Measurements from ENCODE around the gene COL9A3.

COL9A3 gene

DNA sequence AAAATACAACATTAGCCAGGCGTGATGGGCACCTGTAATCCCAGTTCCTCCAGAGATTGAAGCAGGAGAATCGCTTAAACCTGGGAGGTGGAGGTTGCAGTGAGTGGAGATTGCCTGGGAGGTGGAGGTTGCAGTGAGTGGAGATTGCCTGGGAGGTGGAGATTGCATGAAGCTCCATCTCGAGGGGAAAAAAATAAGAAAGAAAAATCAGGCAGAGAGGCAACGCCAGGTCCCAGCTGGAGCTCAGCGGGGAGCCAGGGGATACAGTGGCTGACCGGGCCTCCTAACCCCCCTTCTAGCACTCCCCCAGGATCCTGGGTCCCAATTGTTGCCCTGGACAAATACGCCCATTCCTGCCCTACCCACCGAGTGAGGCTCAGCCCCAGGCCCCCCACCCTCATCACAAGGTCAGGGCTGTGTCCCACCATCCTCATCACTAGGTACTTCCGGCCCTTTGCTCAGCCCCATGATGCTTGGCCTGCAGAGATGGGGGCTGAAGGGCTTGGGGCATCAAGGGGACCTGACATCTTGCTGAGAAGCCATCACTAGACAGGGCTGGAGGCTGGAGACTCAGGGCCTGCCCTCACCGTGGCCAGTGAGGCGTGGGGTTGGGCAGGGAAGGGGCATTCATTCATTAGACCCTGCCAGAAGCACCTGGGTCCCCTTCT is 10.3 kb upstream of the COL9A3 start:
- DNase-seq (ENCODE audit: insufficient read length, low spot score) (no peak), FAIRE-seq (no peak)
- TF ChIP-seq POLR2A (IDR thresholded peaks at IDR 0.05; ENCODE audit: low read depth, low read length), result no peak

DNA sequence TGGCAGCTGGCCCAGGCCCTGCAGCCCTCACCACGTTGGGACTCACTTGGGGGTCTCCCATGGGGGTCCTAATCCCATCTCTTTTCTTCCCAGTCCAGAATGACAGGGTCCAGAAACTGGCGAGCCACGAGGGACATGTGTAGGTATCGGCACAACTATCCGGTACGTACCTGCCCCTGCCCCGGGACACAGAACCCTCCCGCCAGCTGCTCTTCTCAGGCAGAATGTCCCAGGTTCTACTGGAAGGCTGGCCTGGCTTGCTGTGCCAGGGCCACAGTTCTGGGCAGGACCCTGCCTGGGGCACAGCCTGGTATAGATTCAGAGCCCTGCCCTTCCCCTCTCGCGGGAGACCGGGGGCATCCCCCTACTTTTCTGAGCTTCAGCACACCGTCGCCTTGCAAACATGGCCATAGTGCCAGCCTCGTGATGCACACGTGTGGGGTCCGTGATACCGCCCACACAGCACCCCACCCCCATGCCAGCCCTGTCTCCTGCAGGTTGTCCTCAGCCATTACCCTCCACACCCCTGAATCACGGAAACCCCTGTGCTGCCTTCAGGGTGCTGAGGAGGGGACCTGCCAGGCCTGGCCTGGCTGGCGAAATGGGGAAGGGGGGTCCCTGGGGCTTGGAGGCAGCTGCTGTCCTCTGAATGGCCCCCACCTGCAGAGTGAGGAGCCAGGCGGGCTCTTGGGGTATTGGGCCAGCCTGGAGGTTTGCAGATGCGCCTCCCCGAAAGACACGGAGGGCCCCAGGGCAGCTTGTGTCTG is 9.2 kb upstream of the COL9A3 start:
- FAIRE-seq (no peak), DNase-seq (ENCODE audit: insufficient read length, low spot score) (no peak)
- TF ChIP-seq POLR2A (IDR thresholded peaks at IDR 0.05; ENCODE audit: low read depth, low read length), result no peak

DNA sequence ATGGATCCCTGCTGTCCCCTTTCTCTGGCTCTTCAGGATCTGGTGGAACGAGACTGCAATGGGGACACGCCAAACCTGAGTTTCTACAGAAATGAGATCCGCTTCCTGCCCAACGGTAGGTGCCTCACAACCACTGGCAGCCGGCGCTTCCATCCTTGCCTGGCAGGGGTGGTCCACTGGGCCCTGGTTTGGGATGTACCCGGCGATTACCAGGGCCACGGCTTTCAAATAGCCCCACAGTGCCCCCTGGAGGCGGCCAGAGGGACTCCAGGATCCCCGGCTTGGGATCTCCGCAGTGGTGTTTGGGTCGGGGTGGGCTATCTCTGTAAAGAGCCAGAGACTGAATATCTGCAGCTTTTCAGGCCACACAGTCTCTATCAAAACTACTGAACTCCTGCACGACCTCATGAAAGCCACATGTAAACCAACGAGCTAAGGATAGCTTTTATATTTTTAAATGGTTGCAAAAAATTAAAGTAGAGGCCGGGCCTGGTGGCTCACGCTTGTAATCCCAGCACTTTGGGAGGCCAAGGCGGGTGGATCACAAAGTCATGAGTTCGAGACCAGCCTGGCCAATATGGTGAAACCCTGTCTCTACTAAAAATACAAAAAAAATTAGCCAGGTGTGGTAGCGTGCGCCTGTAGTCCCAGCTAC is 8.5 kb upstream of the COL9A3 start:
- FAIRE-seq (no peak), DNase-seq (ENCODE audit: insufficient read length, low spot score) (peak; percentile 85)
- no peak for TF ChIP-seq POLR2A (IDR thresholded peaks at IDR 0.05; ENCODE audit: low read depth, low read length)

DNA sequence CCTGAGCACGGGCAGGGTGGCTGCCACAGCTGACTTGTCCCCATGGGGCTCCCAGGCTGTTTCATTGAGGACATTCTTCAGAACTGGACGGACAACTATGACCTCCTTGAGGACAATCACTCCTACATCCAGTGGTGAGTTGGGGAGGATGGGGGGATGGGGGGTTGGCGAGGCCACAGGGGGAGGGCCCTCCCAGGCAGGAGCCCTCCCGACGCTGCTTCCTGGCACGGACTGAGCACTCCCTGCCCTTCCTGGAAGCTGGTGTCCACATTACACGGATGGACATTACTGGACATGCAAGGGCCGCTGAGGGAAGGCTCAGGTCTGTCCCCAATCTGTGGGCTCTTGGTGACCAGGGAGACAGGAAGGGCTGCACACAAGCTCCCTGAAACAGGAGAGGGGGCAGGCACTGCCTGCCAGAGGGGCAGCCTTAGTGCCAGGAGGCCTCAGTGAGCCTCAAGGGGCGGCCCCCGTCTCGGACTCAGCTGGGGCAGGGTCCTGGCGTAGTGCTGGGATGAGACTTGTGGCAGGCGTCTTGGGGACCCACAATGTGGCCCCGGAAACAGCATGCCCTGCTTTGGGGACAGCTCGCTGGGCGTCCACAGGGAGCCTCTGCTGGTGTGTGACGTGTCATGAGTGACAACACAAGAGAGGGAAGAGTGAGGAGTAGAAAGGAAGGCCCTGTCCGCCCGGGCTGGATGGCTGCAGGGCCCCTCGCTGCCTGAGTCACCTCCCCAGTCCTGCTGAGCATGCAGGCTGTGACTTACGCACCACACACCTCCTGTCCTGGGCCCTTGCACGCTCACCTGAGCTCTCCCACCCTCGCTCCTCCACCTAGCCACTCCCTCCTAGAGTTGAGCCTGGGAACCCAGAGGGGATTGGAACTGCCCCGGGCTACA is 7.1 kb upstream of the COL9A3 start:
- DNase-seq (ENCODE audit: insufficient read length, low spot score) (no peak), FAIRE-seq (no peak)
- TF ChIP-seq POLR2A (IDR thresholded peaks at IDR 0.05; ENCODE audit: low read depth, low read length), result no peak

DNA sequence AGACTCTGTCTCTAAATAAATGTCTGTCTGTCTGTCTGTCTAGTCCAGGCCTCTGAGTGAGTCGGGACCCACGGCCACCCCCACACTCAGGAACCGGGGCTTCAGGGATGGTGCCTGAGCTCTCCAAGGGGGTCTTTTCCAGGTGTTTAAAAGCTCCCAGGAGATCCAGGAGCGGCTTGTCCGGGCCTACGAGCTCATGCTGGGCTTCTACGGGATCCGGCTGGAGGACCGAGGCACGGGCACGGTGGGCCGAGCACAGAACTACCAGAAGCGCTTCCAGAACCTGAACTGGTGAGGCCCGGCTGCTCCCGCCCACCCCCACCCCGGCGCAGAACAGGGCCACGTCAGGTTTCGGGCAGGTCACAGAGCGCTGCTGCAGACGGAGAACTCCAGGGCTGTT is 5.5 kb upstream of the COL9A3 start:
- no peak for TF ChIP-seq POLR2A (IDR thresholded peaks at IDR 0.05; ENCODE audit: low read depth, low read length)
- FAIRE-seq (no peak), DNase-seq (ENCODE audit: insufficient read length, low spot score) (no peak)

DNA sequence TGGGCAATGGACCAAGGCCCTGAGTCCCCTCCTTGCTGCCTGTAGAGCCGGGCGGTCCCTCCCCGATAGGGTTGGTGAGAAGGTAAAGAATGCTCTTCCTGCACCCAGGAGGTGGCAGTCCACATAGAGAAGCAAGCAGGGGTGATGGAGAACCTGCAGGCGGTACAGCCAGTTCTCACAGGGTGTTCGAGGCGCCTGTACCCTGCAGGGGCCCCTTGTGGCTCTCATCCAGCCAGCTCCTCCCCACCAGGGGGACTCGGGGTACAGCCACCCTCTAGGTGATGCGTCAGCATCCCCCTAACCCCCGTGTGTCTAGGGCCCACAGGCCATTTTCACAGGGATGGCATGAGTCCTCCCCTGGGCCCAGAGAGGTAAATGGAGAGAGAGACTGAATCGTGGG is 5.1 kb upstream of the COL9A3 start:
- no peak for TF ChIP-seq POLR2A (IDR thresholded peaks at IDR 0.05; ENCODE audit: low read depth, low read length)
- FAIRE-seq (no peak), DNase-seq (ENCODE audit: insufficient read length, low spot score) (no peak)

DNA sequence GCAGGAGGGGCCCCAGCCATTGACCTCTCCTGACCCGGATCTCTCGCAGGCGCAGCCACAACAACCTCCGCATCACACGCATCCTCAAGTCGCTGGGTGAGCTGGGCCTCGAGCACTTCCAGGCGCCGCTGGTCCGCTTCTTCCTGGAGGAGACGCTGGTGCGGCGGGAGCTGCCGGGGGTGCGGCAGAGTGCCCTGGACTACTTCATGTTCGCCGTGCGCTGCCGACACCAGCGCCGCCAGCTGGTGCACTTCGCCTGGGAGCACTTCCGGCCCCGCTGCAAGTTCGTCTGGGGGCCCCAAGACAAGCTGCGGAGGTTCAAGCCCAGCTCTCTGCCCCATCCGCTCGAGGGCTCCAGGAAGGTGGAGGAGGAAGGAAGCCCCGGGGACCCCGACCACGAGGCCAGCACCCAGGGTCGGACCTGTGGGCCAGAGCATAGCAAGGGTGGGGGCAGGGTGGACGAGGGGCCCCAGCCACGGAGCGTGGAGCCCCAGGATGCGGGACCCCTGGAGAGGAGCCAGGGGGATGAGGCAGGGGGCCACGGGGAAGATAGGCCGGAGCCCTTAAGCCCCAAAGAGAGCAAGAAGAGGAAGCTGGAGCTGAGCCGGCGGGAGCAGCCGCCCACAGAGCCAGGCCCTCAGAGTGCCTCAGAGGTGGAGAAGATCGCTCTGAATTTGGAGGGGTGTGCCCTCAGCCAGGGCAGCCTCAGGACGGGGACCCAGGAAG is 4.5 kb upstream of the COL9A3 start:
- no peak for TF ChIP-seq POLR2A (IDR thresholded peaks at IDR 0.05; ENCODE audit: low read depth, low read length)
- DNase-seq (ENCODE audit: insufficient read length, low spot score), result no peak
- FAIRE-seq, result no peak

DNA sequence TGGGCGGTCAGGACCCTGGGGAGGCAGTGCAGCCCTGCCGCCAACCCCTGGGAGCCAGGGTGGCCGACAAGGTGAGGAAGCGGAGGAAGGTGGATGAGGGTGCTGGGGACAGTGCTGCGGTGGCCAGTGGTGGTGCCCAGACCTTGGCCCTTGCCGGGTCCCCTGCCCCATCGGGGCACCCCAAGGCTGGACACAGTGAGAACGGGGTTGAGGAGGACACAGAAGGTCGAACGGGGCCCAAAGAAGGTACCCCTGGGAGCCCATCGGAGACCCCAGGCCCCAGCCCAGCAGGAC is 4.0 kb upstream of the COL9A3 start:
- DNase-seq (ENCODE audit: insufficient read length, low spot score), result no peak
- TF ChIP-seq POLR2A (IDR thresholded peaks at IDR 0.05; ENCODE audit: low read depth, low read length), result no peak
- no peak for FAIRE-seq

DNA sequence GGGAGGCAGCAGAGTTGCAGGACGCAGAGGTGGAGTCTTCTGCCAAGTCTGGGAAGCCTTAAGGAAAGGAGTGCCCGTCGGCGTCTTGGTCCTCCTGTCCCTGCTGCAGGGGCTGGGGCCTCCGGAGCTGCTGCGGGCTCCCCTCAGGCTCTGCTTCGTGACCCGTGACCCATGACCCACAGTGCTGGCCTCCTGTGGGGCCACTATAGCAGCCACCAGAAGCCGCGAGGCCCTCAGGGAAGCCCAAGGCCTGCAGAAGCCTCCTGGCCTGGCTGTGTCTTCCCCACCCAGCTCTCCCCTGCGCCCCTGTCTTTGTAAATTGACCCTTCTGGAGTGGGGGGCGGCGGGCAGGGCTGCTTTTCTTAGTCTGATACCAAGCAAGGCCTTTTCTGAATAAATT is 3.3 kb upstream of the COL9A3 start:
- no peak for FAIRE-seq
- no peak for TF ChIP-seq POLR2A (IDR thresholded peaks at IDR 0.05; ENCODE audit: low read depth, low read length)
- no peak for DNase-seq (ENCODE audit: insufficient read length, low spot score)

DNA sequence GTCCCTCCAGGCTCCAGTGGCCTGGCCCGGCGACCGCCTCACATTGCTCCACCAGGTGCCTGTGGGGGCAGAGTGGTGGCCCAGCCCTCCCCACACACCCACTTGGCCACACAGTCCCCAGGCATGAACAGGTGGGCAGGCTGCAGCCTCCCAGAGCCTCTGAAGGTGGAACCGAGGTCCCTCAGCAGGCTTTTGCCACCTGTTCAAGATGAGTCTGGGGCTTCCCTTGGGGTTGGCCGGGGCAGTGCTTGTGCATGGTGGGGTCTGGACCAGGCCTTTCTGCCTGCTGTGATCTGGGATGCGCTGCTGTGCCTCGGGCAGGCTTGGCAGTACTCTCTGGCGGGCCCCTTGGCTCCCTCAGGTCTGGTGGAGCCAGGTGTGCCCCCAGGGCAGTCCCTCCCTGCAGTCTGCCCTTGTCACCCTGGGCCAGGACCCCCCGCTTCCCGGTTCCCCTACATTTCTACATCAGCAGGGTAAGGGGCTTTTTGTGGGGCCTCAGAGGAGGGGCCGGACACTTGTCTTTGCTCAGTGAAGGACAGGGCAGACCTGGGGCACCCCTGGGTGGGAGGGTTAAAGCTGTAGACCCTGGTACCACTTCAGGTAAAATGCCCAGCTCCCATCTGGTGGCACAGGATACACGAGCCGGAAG is 2.7 kb upstream of the COL9A3 start:
- DNase-seq (ENCODE audit: insufficient read length, low spot score) (no peak), FAIRE-seq (no peak)
- no peak for TF ChIP-seq POLR2A (IDR thresholded peaks at IDR 0.05; ENCODE audit: low read depth, low read length)

DNA sequence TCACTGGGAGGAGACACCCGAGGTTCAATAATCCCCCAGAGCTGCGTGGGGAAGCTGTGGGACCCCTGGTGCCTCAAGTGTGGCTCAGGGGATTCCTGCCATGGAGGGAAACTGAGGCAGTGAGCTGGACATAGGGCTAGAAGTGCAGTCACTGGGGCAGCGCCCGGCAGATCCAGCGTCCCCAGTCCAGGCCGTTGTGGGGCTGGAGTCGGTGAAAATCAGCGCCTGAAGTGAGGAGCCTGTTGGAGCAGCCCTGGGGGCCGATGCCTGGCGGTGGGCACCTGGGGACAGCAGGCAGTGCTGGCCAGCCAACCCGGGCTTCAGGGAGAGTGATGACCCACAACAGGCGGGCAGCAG is 2.2 kb upstream of the COL9A3 start:
- FAIRE-seq (no peak), DNase-seq (ENCODE audit: insufficient read length, low spot score) (no peak)
- no peak for TF ChIP-seq POLR2A (IDR thresholded peaks at IDR 0.05; ENCODE audit: low read depth, low read length)

DNA sequence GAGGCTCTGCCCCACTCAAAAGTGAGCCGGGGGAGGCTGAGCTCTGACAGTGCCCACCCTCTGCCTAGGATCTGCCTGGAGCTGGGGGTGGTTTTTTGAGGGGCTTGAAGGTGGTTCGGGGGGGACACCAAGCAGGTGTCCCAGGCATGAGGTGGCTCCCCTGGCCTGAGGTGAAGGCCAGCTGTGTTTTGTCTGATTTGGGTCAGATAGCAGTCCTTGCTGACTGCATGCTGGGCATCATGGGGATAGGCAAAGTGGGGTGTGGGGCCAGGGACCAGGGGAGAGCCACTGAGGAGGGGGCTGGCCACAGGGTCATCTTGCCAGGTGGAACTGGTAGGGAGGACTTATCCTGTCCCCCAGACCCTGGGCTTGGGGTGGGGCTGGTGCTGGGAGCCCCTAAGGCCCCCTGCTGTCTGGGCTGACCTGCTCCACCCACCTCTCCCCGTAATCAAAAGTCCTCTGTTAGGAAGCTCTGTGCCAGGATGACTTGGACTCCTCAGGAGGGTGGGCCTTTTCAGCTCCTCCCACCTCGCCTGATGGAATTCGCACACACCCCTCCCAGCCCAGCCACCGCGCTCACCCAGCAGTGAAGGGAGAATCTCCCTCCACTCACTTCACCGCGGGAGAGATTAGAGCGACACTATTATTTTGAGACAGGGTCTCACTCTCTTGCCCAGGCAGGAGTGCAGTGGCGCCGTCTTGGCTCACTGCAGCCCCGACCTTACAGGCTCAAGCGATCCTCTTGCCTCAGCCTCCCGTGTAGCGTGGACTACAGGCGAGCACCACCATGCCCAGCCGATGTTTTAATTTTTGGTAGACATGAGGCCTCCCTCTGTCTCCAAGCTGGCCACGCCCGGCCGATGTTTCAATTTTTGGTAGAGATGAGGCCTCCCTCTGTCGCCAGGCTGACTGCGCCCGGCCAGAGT is 1.5 kb upstream of the COL9A3 start:
- peak; percentile 81 for DNase-seq (ENCODE audit: insufficient read length, low spot score)
- no peak for TF ChIP-seq POLR2A (IDR thresholded peaks at IDR 0.05; ENCODE audit: low read depth, low read length)
- FAIRE-seq, result no peak

Measured in H54 (cell line).